Mesenchymal stem cell (in vitro differentiated cells and primary cell): ENCODE data around the gene PTPRN2.

Experiments
- DNase-seq: peaks from one replicate; pipeline ENCODE4 v3.0.0-alpha.2; 2013
- H2AFZ ChIP-seq: one replicate; pipeline ENCODE4 v1.6.1; 2013; ENCODE audit warnings: low read depth, mild to moderate bottlenecking, control low read depth, inconsistent platforms, low read length, moderate library complexity
- H2AK5ac ChIP-seq: 2 replicates; pipeline ENCODE4 v1.6.1; 2013; ENCODE audit warnings: low read length, moderate library complexity, mild to moderate bottlenecking, inconsistent platforms; ENCODE audit not compliant: severe bottlenecking
- H2BK120ac ChIP-seq: one replicate; pipeline ENCODE4 v1.6.1; 2013; ENCODE audit warnings: low read depth, mild to moderate bottlenecking, inconsistent platforms, low read length, moderate library complexity
- H2BK12ac ChIP-seq, 2 experiments: one replicate each; pipeline ENCODE4 v1.6.1; 2013; ENCODE audit warnings: inconsistent platforms in 2 of 2, low read length in 2 of 2, mild to moderate bottlenecking in 2 of 2, moderate library complexity in 2 of 2, control low read depth in 1 of 2
- H2BK15ac ChIP-seq: one replicate; pipeline ENCODE4 v1.6.1; 2013; ENCODE audit warnings: mild to moderate bottlenecking, low read depth, inconsistent platforms; ENCODE audit not compliant: poor library complexity, severe bottlenecking
- H2BK5ac ChIP-seq: 2 replicates; pipeline ENCODE4 v1.6.1; 2013; ENCODE audit warnings: low read depth, mild to moderate bottlenecking, low read length, control low read depth, inconsistent platforms; ENCODE audit not compliant: poor library complexity, severe bottlenecking
- H3K14ac ChIP-seq, 2 experiments: one replicate each; pipeline ENCODE4 v1.6.1; 2013; ENCODE audit warnings: inconsistent platforms in 2 of 2, low read length in 2 of 2, control low read depth in 1 of 2, mild to moderate bottlenecking in 1 of 2, moderate library complexity in 1 of 2
- H3K18ac ChIP-seq, 2 experiments: one replicate each; pipeline ENCODE4 v1.6.1; 2013; ENCODE audit warnings: inconsistent platforms in 2 of 2, low read length in 2 of 2, control low read depth in 1 of 2, low read depth in 1 of 2, mild to moderate bottlenecking in 1 of 2
- H3K23ac ChIP-seq, 2 experiments: one replicate each; pipeline ENCODE4 v1.6.1; 2013; ENCODE audit warnings: inconsistent platforms in 2 of 2, low read length in 2 of 2, mild to moderate bottlenecking in 2 of 2, moderate library complexity in 2 of 2, control low read depth in 1 of 2
- H3K27ac ChIP-seq: 2 replicates; pipeline ENCODE4 v1.5.1; 2013; ENCODE audit warnings: mild to moderate bottlenecking, moderate library complexity, low read length, control low read depth, inconsistent platforms; ENCODE audit not compliant: poor library complexity, severe bottlenecking
- H3K27me3 ChIP-seq, 2 experiments: 2 replicates each; pipeline versions ENCODE4 v1.6.1 to v1.7.0; 2013; ENCODE audit warnings: low read length in 2 of 2, mild to moderate bottlenecking in 2 of 2, moderate library complexity in 2 of 2, control low read depth in 1 of 2, inconsistent platforms in 1 of 2; ENCODE audit not compliant: control insufficient read depth in 1 of 2, insufficient read depth in 1 of 2
- H3K36me3 ChIP-seq, 2 experiments: 2 replicates each; pipeline versions ENCODE4 v1.6.1 to v1.7.0; 2013; ENCODE audit warnings: low read length in 2 of 2, control low read depth in 1 of 2, inconsistent platforms in 1 of 2, low read depth in 1 of 2, mild to moderate bottlenecking in 1 of 2; ENCODE audit not compliant: insufficient read depth in 2 of 2, control insufficient read depth in 1 of 2
- H3K4ac ChIP-seq, 2 experiments: one replicate each; pipeline ENCODE4 v1.6.1; 2013; ENCODE audit warnings: inconsistent platforms in 2 of 2, low read length in 2 of 2, mild to moderate bottlenecking in 2 of 2, moderate library complexity in 2 of 2, control low read depth in 1 of 2, low read depth in 1 of 2
- H3K4me1 ChIP-seq: 2 replicates; pipeline ENCODE4 v1.6.1; 2013; ENCODE audit warnings: low read depth, low read length, control low read depth; ENCODE audit not compliant: control insufficient read depth, insufficient read depth
- H3K4me2 ChIP-seq: 2 replicates; pipeline ENCODE4 v1.6.1; 2013; ENCODE audit warnings: low read length, mild to moderate bottlenecking, inconsistent platforms; ENCODE audit not compliant: poor library complexity, severe bottlenecking
- H3K4me3 ChIP-seq, 2 experiments: 2 replicates each; pipeline versions ENCODE4 v1.5.1 to v1.7.0; 2013; ENCODE audit warnings: low read length in 2 of 2, mild to moderate bottlenecking in 2 of 2, control low read depth in 1 of 2, low read depth in 1 of 2; ENCODE audit not compliant: insufficient read depth in 1 of 2
- H3K79me1 ChIP-seq: replicated peaks from 2 replicates; pipeline ENCODE4 v1.6.1; 2013; ENCODE audit warnings: mild to moderate bottlenecking, control low read depth, low read length, inconsistent platforms; ENCODE audit not compliant: poor library complexity, severe bottlenecking
- H3K9ac ChIP-seq: 2 replicates; pipeline ENCODE4 v1.7.0; 2013; ENCODE audit warnings: mild to moderate bottlenecking, low read length, moderate library complexity
- H3K9me3 ChIP-seq: 2 replicates; pipeline ENCODE4 v1.7.0; 2013; ENCODE audit warnings: mild to moderate bottlenecking, low read length; ENCODE audit not compliant: control insufficient read depth
- H4K8ac ChIP-seq: one replicate; pipeline ENCODE4 v1.6.1; 2013; ENCODE audit warnings: inconsistent platforms, mild to moderate bottlenecking, low read length, moderate library complexity
- H4K91ac ChIP-seq: one replicate; pipeline ENCODE4 v1.6.1; 2013; ENCODE audit warnings: mild to moderate bottlenecking, low read length, inconsistent platforms
- WGBS: methylation state at CpG from one replicate; pipeline ENCODE4 v1.1.7; 2013; ENCODE audit warnings: mixed read lengths; 5-methylcytosine and 5-hydroxymethylcytosine counted together

Gene PTPRN2

DNA sequence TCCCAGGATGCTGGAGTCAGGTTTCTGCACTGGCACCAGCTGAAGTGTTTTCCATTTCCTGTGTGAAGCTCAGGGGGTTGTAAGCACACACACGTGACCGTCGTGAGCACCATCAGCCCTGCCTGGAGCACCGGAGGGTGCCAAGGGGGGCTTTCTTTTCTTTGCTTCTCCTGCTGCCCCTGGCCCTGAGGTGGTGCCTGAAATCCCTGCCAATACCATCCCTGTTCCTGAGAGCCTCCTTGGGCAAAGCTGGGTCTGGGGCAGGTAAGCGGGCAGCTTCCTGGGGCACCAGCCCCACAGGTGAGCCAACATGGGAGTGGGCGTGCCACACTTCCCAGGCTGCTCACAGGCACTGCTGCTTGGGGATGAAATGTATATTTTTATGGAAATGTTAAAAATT, 657.2 kb downstream of the PTPRN2 start:
- 95% methylated on average over 5 of the region's 6 CpGs for WGBS
- no peaks in the 10 kb centered on the region for H3K27me3 ChIP-seq
- no peak overlapping the region for H2BK12ac ChIP-seq
- no peak overlapping the region for H4K8ac ChIP-seq
- no peak for DNase-seq
- no peak overlapping the region for H2AFZ ChIP-seq
- no peak overlapping the region for H3K4me3 ChIP-seq
- no peaks in the 10 kb centered on the region for H3K4me1 ChIP-seq
- no peak overlapping the region for H2BK120ac ChIP-seq
- H4K91ac ChIP-seq = no peak overlapping the region
- H3K27ac ChIP-seq = no peak overlapping the region
- H3K9ac ChIP-seq = no peak overlapping the region
- H3K18ac ChIP-seq = no peak overlapping the region
- no peaks in the 10 kb centered on the region for H3K36me3 ChIP-seq
- no peak overlapping the region for H3K4me2 ChIP-seq
- H3K23ac ChIP-seq = no peak overlapping the region
- H3K79me1 ChIP-seq = no peaks in the 10 kb centered on the region
- no peak overlapping the region for H2AK5ac ChIP-seq
- H3K9me3 ChIP-seq = peaks cover 31% of the 10 kb centered on the region
- H3K14ac ChIP-seq = no peak overlapping the region
- H2BK5ac ChIP-seq = no peak overlapping the region
- H3K4ac ChIP-seq = no peak overlapping the region
- H2BK15ac ChIP-seq = no peak overlapping the region

DNA sequence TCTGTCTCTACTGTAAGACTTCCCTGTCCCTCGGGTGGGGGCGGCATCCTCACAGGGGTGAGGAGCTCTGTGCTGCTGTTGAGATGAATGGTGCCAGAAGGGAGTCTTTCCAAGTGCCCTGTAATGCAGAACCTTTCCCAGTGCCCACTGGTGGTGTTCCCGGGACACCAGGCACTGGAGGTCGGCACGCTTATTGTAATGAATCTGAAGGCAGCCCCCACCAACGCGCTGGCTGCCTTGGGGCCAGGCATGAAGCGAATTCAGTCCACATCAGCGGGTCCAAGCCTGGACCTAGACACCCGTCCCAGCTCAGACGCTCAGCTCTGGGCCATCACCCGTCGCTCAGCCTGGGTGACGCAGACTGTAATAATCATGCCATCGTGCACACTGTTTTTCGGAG, 658.0 kb downstream of the PTPRN2 start:
- WGBS = 78% methylated on average over 14 of the region's 16 CpGs
- Histone ChIP-seq H3K23ac (no peak overlapping the region), H2AFZ (no peak overlapping the region), H2BK120ac (no peak overlapping the region), H3K9me3 (peaks cover 23% of the 10 kb centered on the region), H3K27me3 (no peaks in the 10 kb centered on the region), H2BK5ac (no peak overlapping the region), H2BK12ac (no peak overlapping the region), H4K8ac (no peak overlapping the region), H3K36me3 (no peaks in the 10 kb centered on the region), H3K4me3 (no peak overlapping the region), H3K18ac (no peak overlapping the region), H2AK5ac (no peak overlapping the region), H4K91ac (no peak overlapping the region), H3K4me2 (no peak overlapping the region), H3K79me1 (no peaks in the 10 kb centered on the region), H3K4ac (no peak overlapping the region), H3K27ac (no peak overlapping the region), H3K4me1 (no peaks in the 10 kb centered on the region), H3K9ac (no peak overlapping the region), H2BK15ac (no peak overlapping the region), H3K14ac (no peak overlapping the region)
- no peak for DNase-seq

GRCh38 chr7:157928808-157929425, 658.7 kb downstream of the PTPRN2 start:
- H2BK15ac ChIP-seq = no peak overlapping the region
- no peak overlapping the region for H2AFZ ChIP-seq
- peak overlapping the region; percentile 27 for H4K91ac ChIP-seq

GRCh38 chr7:157928171-157928794, 659.3 kb downstream of the PTPRN2 start:
- Histone ChIP-seq H3K36me3 (no peaks in the 10 kb centered on the region), H4K91ac (no peak overlapping the region), H3K14ac (no peak overlapping the region), H3K4me1 (no peaks in the 10 kb centered on the region), H4K8ac (no peak overlapping the region), H2BK5ac (no peak overlapping the region), H3K9me3 (peaks cover 16% of the 10 kb centered on the region), H2AK5ac (no peak overlapping the region), H3K27me3 (no peaks in the 10 kb centered on the region), H2BK15ac (no peak overlapping the region), H2BK120ac (no peak overlapping the region), H3K4ac (no peak overlapping the region), H2BK12ac (no peak overlapping the region), H3K18ac (no peak overlapping the region), H3K9ac (no peak overlapping the region), H3K79me1 (no peaks in the 10 kb centered on the region), H3K4me3 (no peak overlapping the region), H2AFZ (no peak overlapping the region), H3K23ac (no peak overlapping the region), H3K4me2 (no peak overlapping the region), H3K27ac (no peak overlapping the region)
- DNase-seq = no peak
- 77% methylated on average over 12 of the region's 12 CpGs for WGBS

More at GRCh38 chr7:157928808-157929425, 658.7 kb downstream of the PTPRN2 start:
- no peaks in the 10 kb centered on the region for H3K79me1 ChIP-seq
- no peaks in the 10 kb centered on the region for H3K27me3 ChIP-seq
- H3K14ac ChIP-seq = no peak overlapping the region
- 71% methylated on average over 14 of the region's 14 CpGs for WGBS
- H3K4me2 ChIP-seq = no peak overlapping the region
- H3K36me3 ChIP-seq = no peaks in the 10 kb centered on the region
- DNase-seq = no peak
- H3K9ac ChIP-seq = no peak overlapping the region
- H3K4ac ChIP-seq = no peak overlapping the region
- H3K23ac ChIP-seq = no peak overlapping the region
- H4K8ac ChIP-seq = no peak overlapping the region
- H2AK5ac ChIP-seq = no peak overlapping the region
- H3K4me1 ChIP-seq = no peaks in the 10 kb centered on the region
- H2BK12ac ChIP-seq = no peak overlapping the region
- H3K9me3 ChIP-seq = peaks cover 19% of the 10 kb centered on the region
- H3K18ac ChIP-seq = no peak overlapping the region
- H3K27ac ChIP-seq = no peak overlapping the region
- no peak overlapping the region for H2BK120ac ChIP-seq
- H2BK5ac ChIP-seq = no peak overlapping the region
- H3K4me3 ChIP-seq = no peak overlapping the region
